ENCODE data around the gene MEG3. TPM values are rescaled to one million over a fixed set of nuclear protein-coding genes. Genes with fewer than 3 reads are reported as not detected.

Gene MEG3
- total RNA-seq, 4 donors from 2014 or later, result 1.2 to 18.9 (median 3.5) TPM

DNA sequence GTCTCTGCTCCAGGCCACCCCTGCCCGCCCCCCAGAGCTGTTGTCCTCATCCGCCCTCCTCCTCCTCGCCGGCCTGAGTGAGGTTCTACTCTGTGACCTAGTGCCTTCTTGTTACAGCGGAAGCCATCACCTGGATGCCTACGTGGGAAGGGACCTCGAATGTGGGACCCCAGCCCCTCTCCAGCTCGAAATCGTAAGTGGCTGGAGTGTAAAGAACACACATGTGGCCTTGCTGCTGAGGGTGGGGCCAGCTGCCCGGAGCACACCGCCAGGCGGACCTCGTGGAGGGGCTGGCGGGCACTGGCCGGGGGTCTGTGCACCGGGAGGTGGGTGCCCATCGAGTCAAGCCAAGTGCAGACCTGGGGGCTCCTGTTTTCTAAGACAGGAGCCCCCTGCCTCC is 19.4 kb downstream of the MEG3 start:
- no peak overlapping the region for H3K4me3 ChIP-seq
- H3K4me1 ChIP-seq, result peaks cover 0 to 18% (median 0%) of the 10 kb centered on the region in 3 donors
- no peak for DNase-seq
- WGBS, 2 donors, result 88 to 96% methylated on average over 9 to 10 of the region's 17 CpGs
- no peak overlapping the region for H3K27ac ChIP-seq
- TF ChIP-seq, protein P1, sequence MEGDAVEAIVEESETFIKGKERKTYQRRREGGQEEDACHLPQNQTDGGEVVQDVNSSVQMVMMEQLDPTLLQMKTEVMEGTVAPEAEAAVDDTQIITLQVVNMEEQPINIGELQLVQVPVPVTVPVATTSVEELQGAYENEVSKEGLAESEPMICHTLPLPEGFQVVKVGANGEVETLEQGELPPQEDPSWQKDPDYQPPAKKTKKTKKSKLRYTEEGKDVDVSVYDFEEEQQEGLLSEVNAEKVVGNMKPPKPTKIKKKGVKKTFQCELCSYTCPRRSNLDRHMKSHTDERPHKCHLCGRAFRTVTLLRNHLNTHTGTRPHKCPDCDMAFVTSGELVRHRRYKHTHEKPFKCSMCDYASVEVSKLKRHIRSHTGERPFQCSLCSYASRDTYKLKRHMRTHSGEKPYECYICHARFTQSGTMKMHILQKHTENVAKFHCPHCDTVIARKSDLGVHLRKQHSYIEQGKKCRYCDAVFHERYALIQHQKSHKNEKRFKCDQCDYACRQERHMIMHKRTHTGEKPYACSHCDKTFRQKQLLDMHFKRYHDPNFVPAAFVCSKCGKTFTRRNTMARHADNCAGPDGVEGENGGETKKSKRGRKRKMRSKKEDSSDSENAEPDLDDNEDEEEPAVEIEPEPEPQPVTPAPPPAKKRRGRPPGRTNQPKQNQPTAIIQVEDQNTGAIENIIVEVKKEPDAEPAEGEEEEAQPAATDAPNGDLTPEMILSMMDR (IDR thresholded peaks at IDR 0.05), result no peak
- TF ChIP-seq POLR2A (IDR thresholded peaks at IDR 0.05), result no peak
- H3K9me3 ChIP-seq, result no peaks in the 10 kb centered on the region
- H3K36me3 ChIP-seq, result no peaks in the 10 kb centered on the region
- intact Hi-C loops (cut with DNase I), result no loop called here
- H3K27me3 ChIP-seq, result peaks cover 0 to 12% (median 0%) of the 10 kb centered on the region in 4 donors

DNA sequence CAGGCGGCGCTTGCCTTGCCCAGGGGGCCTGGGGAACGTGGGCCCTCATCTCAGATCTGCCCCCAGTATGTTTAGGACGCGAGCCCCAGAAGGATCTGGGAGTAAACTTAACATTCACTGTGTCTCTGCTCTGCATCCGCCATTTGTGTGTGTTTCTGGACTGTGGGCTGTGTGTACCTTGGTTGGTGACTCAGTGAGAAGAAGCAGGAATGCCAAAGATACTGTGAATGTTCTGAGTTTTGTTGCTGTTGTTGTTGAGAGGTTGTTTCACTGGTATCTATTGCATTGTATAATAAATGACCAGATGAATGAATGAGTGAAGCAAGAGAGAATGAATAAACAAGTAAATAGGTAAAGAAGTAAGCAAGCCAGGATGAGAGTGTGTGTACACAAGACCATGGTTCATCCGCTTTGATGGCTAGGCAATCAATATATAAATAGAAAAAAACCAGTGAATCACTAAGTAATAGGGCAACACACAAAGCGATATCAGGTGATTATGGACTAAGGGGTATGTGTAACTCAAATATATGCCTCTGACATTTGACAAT is 20.5 kb downstream of the MEG3 start:
- intact Hi-C loops (cut with DNase I), result no loop called here

DNA sequence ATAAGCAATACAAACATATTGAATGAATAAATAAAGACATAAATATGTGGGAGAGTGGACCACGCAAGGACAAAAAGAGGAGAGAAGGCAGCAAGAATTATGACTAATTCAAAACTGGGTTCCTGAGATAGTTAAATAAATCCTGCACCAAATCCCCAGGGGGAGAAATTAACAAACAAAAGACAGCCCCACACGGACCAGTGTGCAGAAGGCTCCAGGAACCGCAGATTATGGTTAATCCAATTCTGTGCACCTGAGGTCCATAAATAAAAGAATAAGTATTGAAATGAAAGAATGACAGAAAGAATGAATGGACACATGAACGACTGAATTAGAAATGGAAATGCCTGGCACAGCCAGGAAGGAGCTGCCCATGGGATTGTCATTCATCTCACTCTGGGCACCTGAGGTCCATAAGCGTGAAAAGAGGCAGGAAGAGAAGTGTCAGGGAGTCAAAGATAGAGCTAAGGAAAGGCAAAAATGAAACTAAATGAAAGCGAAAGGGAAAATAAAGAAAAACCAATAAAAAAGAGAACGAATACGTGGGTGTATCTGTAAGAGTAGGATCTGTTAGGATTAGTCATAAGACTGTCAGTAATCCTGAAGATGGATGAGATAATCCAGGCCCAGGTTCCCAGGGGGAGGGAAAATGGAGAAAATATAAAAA is 23.3 kb downstream of the MEG3 start:
- Histone ChIP-seq H3K27me3 (peaks cover 0 to 7% (median 0%) of the 10 kb centered on the region in 4 donors), H3K4me3 (no peak overlapping the region), H3K27ac (no peak overlapping the region), H3K36me3 (no peaks in the 10 kb centered on the region), H3K9me3 (no peaks in the 10 kb centered on the region), H3K4me1 (peaks cover 0 to 18% (median 0%) of the 10 kb centered on the region in 3 donors)
- TF ChIP-seq, protein P1 (IDR thresholded peaks at IDR 0.05), result no peak
- WGBS, 2 donors, result 27 to 28% methylated on average over 8 of the region's 8 CpGs
- intact Hi-C loops (cut with DNase I), result no loop called here
- no peak for DNase-seq

More for the DNA sequence above, 20.5 kb downstream of the MEG3 start:
- no peak overlapping the region for H3K4me3 ChIP-seq
- H3K9me3 ChIP-seq, result no peaks in the 10 kb centered on the region
- peaks cover 0 to 24% (median 0%) of the 10 kb centered on the region in 3 donors for H3K4me1 ChIP-seq
- no peaks in the 10 kb centered on the region for H3K36me3 ChIP-seq
- WGBS, 2 donors, result 80 to 88% methylated on average over 5 to 8 of the region's 8 CpGs
- H3K27me3 ChIP-seq, result peaks cover 0 to 11% (median 0%) of the 10 kb centered on the region in 4 donors
- TF ChIP-seq POLR2A (IDR thresholded peaks at IDR 0.05), result no peak
- TF ChIP-seq, protein P1 (IDR thresholded peaks at IDR 0.05), result no peak
- H3K27ac ChIP-seq, result no peak overlapping the region
- no peak for DNase-seq

DNA sequence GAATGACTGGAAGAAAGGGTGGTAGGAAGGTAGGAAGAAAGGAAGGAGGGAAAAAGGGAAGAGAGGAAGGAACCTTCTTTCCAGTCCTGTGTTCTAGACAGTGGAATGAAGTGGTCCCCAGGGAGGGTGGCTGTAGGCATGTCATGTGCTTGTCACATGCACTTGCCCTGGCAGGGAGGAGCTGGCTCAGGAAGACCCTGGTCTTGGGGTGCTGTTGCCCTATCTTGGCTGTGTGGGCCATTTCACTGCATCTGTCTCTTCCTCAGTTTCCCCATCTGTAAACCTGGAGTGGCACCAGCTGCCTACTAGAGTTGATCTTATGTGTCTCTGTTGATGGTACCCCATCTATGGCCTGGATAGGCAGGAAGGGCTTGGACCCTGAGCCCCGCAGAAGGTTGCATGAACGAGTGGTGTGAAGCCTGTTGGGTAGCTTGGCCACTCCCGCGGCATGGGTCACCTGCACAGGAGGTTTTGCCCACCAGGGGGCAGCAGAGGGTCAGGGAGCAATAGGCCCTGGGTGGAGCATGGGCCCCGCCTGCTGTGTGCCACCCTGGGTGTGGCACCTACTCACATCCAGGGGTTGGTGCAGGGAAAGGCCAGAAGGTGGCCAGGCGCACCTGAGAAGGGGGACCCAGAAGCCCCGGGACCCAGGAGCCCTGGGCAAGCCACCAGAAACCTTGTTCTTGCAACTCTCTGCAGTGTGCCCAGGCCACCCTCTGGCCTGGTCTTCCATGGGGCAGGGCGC is 25.1 kb downstream of the MEG3 start:
- intact Hi-C loops (cut with DNase I), result loop anchor here (10.0 kb wide), 2 partner anchors 186 to 774 kb away; no protein-coding TSS in a partner anchor
- no peak for DNase-seq
- H3K9me3 ChIP-seq, result no peaks in the 10 kb centered on the region
- H3K27me3 ChIP-seq, result no peaks in the 10 kb centered on the region
- WGBS, 2 donors, result 58 to 67% methylated on average over 1 to 5 of the region's 8 CpGs
- no peak for TF ChIP-seq POLR2A (IDR thresholded peaks at IDR 0.05)
- TF ChIP-seq, protein P1 (IDR thresholded peaks at IDR 0.05), result peak; percentile 51 to 87 (median 81)
- H3K36me3 ChIP-seq, result no peaks in the 10 kb centered on the region
- no peak overlapping the region for H3K4me3 ChIP-seq
- no peak overlapping the region for H3K27ac ChIP-seq
- peaks cover 0 to 18% (median 0%) of the 10 kb centered on the region in 3 donors for H3K4me1 ChIP-seq

DNA sequence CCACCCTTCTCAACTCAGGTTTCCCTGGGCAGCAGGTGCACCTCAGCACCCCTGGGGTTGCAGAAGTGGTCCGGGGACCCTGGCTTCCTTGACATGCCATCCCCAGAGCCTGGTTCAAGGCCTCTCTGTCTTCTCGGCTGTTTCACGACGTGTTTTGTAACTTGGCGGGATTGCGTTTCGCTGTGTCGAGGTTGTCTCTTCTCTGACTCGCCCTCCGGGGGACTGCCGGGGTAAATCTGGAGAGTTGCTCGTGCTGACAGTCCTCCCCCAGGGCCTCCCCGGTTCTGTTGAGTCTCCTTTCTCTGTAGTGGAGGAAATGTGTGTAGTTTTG is 25.6 kb downstream of the MEG3 start:
- Histone ChIP-seq H3K9me3 (no peaks in the 10 kb centered on the region), H3K4me3 (no peak overlapping the region), H3K27me3 (no peaks in the 10 kb centered on the region), H3K36me3 (no peaks in the 10 kb centered on the region), H3K4me1 (peaks cover 0 to 18% (median 0%) of the 10 kb centered on the region in 3 donors), H3K27ac (no peak overlapping the region)
- no peak for DNase-seq
- WGBS, 2 donors, result 84 to 85% methylated on average over 9 to 10 of the region's 13 CpGs
- no peak for TF ChIP-seq POLR2A (IDR thresholded peaks at IDR 0.05)
- intact Hi-C loops (cut with DNase I), result loop anchor here (10.0 kb wide), 2 partner anchors 187 to 773 kb away; no protein-coding TSS in a partner anchor

Measured in esophagus squamous epithelium (tissue), 5 donors.